IPS DF 4.7 (cell line): ENCODE results near the gene NFIB.

ENCODE experiments used
- DNase-seq: peaks from one replicate; pipeline ENCODE4 v3.0.0-alpha.2; 2013; ENCODE audit warnings: low spot score; ENCODE audit errors: extremely low read depth

Gene NFIB

GRCh38 chr9:14158136-14158813, 155.7 kb downstream of the NFIB start:
- DNase-seq, result no peak

GRCh38 chr9:14157191-14157590, 156.8 kb downstream of the NFIB start:
- no peak for DNase-seq

- no peak for DNase-seq
Measured at GRCh38 chr9:14156046-14156445, 157.9 kb downstream of the NFIB start.

GRCh38 chr9:14155237-14155636, 158.7 kb downstream of the NFIB start:
- DNase-seq, result no peak

DNA sequence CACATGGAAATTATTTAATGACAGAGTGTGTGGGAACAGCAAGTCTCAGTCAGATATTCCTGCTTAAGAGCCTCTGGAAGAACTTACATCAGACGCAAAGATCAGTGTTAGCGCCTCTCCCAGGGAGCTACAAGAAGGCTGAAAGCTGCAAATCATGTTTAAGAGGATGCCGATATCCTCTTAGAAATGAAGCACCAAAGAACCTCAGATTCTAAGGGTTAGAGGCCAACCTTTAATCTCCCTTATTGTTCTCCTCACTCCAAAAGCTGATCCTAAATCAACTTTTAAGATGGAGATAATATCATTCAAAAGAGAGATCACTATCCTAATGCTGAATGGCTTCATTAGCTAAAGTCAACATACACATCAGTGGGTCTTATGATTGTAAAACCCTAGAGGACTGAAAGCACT, 160.6 kb downstream of the NFIB start:
- DNase-seq, result no peak

DNA sequence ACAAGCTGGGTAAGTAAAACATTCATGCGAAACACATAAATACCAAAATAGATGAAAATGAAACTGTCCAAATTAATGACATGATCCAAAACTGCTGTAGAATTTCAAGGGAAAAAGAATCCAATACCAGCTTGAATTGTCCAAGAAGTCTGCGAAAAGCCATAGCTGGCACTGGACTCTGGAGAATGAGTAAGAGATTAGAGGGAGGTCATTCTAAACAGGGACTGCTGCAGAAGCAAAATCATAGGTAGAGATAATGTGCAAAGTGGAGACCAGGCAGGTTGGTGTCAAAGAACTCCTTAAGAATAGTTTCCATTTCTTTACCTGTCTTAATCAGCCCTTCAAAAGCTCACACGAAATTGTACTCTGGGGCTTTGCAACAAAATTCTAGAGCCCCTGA, 162.5 kb downstream of the NFIB start:
- DNase-seq, result no peak

- DNase-seq, result no peak
Measured at GRCh38 chr9:14148501-14149103, 165.3 kb downstream of the NFIB start.

DNA sequence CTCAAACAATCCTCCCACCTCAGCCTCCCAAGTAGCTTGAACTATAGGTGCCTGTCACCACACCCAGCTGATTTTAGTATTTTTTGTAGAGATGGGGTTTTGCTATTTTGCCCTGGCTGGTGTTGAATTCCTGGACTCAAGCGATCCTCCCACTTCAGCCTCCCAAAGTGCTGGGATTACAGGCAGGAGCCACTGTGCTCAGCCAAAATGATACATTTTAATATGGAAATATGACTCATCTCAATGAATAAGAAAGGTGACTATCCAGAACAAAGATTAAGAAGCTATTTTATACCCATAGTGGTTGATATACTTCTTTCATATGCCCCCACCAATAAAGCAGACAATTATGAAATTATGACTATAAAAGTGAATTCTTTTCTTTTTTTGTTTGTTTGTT, 166.2 kb downstream of the NFIB start:
- DNase-seq, result no peak

GRCh38 chr9:14146201-14146874, 167.6 kb downstream of the NFIB start:
- no peak for DNase-seq

DNA sequence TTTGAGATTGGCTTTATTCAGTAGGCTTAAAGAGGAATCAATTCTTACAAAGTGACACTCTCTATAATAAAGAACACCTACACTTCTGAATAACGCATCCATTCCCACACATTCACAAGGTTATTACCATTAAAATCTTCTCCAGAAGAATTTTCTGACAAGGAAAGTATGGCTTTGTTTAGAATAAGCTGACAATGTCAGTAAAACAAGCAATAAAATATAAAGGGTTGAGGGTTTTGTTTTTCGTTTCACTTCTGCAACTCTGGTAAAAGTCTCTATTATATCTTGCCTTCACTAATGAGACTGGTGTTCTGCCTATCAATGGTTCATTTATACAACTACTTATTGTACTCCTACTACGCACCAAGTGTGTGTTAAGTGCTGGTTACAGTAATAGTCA, 169.7 kb downstream of the NFIB start:
- DNase-seq, result no peak

- DNase-seq, result no peak
Measured at GRCh38 chr9:14141699-14142098, 172.2 kb downstream of the NFIB start.

GRCh38 chr9:14140096-14140697, 173.7 kb downstream of the NFIB start:
- DNase-seq, result no peak

- DNase-seq, result no peak
Measured at GRCh38 chr9:14139287-14139686, 174.7 kb downstream of the NFIB start.

DNA sequence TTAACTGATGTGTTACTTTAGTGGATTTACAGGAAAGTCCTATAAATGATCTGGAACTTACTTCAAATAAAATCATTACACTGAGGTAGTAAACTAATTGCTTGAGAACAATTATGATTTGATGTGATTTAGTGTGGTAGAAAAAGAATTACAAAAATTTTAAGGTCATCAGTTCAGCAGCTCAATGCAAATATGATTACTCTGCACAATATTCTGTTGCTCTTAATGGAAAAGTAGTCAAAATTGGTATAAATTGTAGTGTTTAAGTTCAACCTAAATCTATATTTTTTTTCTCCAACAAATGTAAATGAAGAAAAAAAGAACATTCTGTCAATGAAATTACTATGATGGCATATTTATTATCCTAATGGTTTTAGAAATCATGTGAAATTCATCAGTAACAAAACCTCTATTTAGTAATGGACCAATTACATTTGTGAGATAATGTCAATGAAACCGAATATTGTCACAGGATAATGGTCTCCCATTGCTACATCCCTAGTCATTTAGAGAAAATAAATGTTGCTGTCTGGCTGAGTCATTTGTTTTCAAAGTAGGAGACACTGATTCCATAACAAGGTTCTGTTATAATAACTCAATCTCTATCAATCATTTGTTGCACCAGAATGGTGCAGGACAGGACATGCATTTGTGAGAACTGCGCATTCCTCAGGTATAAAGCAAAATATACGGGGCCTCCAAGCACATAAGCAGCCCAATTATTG, 177.1 kb downstream of the NFIB start:
- no peak for DNase-seq

DNA sequence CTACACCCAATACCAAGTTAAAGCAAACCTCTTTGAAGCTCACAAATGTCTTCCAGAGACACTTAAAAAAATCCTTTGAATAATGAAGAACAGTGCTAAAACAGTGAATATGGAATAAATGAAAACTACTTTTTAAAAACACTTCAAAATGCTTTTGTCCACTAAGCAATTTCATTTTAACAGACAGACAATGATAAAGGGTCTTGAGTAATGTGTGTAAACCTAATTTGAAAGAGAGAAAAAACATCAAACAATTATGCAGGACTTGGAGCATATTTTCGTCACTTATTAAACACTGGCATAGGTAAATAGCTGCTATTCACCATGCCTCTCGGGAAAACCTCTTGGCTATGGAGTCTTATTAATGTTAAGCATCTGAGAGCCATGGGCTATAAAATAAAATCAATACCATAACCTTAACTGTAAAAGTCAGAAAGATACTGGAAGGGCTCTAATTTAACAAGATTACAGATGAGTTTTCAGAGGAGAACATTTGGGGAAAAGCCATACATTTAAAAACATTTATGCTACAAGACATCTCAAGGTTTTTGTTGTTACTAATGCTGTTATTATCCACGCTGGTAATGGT, 177.8 kb downstream of the NFIB start:
- DNase-seq, result no peak

DNA sequence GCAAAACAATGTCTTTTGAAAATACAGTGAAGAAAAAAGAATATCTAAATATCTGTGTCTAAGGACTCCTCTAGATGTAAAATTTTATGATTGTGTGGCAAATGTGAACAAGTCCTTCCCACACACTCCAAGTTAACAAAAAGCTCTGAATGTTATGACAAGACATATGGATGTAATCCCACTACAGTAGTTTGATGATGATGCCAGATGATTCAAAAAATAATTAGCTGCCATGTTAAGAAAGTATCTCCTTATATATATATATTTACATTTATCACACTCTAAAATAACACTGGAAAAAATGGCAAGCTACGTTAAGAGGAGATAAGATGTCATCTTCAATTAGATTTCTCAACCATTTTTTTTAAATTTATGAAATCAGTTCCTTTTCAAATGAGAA, 178.5 kb downstream of the NFIB start:
- DNase-seq, result no peak

- no peak for DNase-seq
Measured at GRCh38 chr9:14133394-14133793, 180.5 kb downstream of the NFIB start.

- no peak for DNase-seq
Measured at GRCh38 chr9:14132775-14133174, 181.2 kb downstream of the NFIB start.

DNA sequence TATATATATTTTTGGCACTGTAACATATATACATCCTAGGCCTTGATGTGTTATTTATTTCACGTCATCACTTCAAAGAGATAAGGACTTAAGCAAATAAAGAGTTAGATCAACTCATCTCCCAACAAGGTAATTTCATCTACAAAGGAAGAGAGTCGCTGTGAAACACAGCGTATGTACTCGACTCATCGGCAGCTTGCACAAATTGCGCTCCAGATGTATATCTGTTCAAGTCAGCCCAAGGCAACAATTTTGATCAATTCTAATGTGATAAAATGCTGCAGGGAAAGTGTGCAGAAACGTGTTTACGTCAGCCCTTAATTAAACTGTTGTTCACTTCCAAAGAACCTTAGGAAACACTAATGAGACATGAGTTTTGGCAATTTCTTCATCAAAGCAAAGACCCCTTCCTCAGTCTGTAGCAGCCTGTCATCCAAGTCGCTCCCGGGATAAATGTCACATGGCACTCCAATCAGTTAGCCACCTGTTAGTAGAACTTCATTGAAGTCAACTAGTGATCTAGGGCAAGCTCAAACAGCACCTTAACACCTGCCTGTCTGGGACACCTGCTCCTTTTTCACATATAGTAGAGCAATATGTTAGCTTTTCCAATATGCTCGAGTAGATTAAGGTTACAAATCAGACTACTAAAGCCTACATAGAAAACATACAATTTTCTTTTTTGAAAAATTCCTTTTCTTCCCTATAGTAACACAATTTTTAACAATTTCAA, 182.4 kb downstream of the NFIB start:
- no peak for DNase-seq

- DNase-seq, result no peak
Measured at GRCh38 chr9:14127656-14128055, 186.3 kb downstream of the NFIB start.
